ENCODE results near the gene TMEM72. TPM values are rescaled to one million over a fixed set of nuclear protein-coding genes. Genes with fewer than 3 reads are reported as not detected.

The TMEM72 gene
- total RNA-seq, 1 experiment from 2014 or later = not detected

DNA sequence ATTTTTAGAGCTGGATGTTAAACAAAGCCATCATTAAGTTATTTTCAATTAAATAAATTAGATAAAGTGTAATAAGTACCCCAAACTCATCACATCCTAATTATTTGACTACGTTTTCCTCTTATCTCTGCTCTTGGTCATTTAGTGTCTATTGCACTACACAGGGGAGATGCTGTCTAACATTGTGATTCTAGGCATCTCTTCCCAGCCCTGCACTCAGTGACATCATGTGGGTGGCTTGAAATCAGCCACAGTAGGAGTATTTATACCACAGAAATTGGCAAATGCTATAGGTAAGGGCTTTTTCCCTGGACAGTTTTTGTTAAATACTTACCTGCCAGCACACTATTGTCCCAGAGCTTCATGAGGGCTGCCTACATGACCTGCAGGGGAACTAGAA, 21.3 kb upstream of the TMEM72 start:
- no CpG with 5 or more reads among the region's 1 CpG for WGBS (ENCODE audit: extremely low coverage, insufficient read length, low lambda C conversion rate)
- Histone ChIP-seq H2AFZ (ENCODE audit: low read length) (no peak overlapping the region), H2BK20ac (ENCODE audit: low read depth, low read length, poor library complexity, severe bottlenecking) (no peak overlapping the region), H3K23me2 (ENCODE audit: insufficient read length, low read depth, low read length, poor library complexity, severe bottlenecking) (no peaks in the 10 kb centered on the region), H3K4me2 (ENCODE audit: insufficient read depth, insufficient read length, low read length) (no peak overlapping the region), H3K79me1 (ENCODE audit: insufficient read depth, low read depth, low read length, poor library complexity, severe bottlenecking) (no peaks in the 10 kb centered on the region), H2BK15ac (ENCODE audit: low read depth, low read length) (no peak overlapping the region), H4K20me1 (ENCODE audit: control insufficient read depth, insufficient read depth, insufficient read length) (no peaks in the 10 kb centered on the region), H4K5ac (ENCODE audit: insufficient read length, low read depth, low read length) (no peak overlapping the region), H3K4ac (ENCODE audit: low read depth, low read length) (no peak overlapping the region), H3K27me3 (ENCODE audit: insufficient read depth, low read length) (no peaks in the 10 kb centered on the region), H3K9me3 (ENCODE audit: control insufficient read depth, low read depth, low read length) (no peaks in the 10 kb centered on the region), H2AK5ac (ENCODE audit: insufficient read length, low read length) (no peak overlapping the region), H3T11ph (ENCODE audit: low read length) (no peak overlapping the region), H3K18ac (ENCODE audit: insufficient read length, low read depth, low read length) (no peak overlapping the region), H2BK5ac (ENCODE audit: insufficient read length, low read length) (no peak overlapping the region), H4K8ac (replicated peaks; ENCODE audit: insufficient read length, low read depth, low read length) (no peak overlapping the region), H4K91ac (ENCODE audit: insufficient read length, low read depth, low read length) (no peak overlapping the region), H3K14ac (ENCODE audit: insufficient read depth, low read length) (no peak overlapping the region), H2BK120ac (ENCODE audit: low read depth, low read length, poor library complexity, severe bottlenecking) (no peak overlapping the region), H3K56ac (ENCODE audit: insufficient read length, low read depth, low read length) (no peak overlapping the region), H3K79me2 (ENCODE audit: insufficient read depth, low read length) (no peaks in the 10 kb centered on the region), H3K9ac (ENCODE audit: extremely low read depth, insufficient read length, low read length) (no peak overlapping the region), H3K27ac (ENCODE audit: insufficient read length, low read depth, low read length) (no peak overlapping the region), H3K23ac (ENCODE audit: insufficient read length, low read depth, low read length) (no peak overlapping the region), H2BK12ac (ENCODE audit: insufficient read length, low read depth, low read length) (no peak overlapping the region), H3K4me1 (ENCODE audit: insufficient read depth, low read length) (no peaks in the 10 kb centered on the region)
- H3K36me3 Mint-ChIP-seq (ENCODE audit: insufficient read depth in 1 of 3, low read depth in 3 of 3) = no peaks in the 10 kb centered on the region
- H3K27me3 Mint-ChIP-seq (ENCODE audit: low read depth) = peaks cover 4% of the 10 kb centered on the region; the same call in 1 of the 2 replicates
- H3K27ac Mint-ChIP-seq = no peak overlapping the region
- H3K4me1 Mint-ChIP-seq = peaks cover 0 to 6% of the 10 kb centered on the region in 2 experiments; a peak in 1 of 4 replicates
- TF ChIP-seq, protein P1, sequence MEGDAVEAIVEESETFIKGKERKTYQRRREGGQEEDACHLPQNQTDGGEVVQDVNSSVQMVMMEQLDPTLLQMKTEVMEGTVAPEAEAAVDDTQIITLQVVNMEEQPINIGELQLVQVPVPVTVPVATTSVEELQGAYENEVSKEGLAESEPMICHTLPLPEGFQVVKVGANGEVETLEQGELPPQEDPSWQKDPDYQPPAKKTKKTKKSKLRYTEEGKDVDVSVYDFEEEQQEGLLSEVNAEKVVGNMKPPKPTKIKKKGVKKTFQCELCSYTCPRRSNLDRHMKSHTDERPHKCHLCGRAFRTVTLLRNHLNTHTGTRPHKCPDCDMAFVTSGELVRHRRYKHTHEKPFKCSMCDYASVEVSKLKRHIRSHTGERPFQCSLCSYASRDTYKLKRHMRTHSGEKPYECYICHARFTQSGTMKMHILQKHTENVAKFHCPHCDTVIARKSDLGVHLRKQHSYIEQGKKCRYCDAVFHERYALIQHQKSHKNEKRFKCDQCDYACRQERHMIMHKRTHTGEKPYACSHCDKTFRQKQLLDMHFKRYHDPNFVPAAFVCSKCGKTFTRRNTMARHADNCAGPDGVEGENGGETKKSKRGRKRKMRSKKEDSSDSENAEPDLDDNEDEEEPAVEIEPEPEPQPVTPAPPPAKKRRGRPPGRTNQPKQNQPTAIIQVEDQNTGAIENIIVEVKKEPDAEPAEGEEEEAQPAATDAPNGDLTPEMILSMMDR (conservative IDR thresholded peaks at IDR 0.05) = no peak
- H3K4me3 Mint-ChIP-seq = no peak overlapping the region
- DNase-seq = no peak
- no peaks in the 10 kb centered on the region for H3K9me3 Mint-ChIP-seq

All from H9 (cell line).